ENCODE results near the gene BTNL3.

BTNL3 gene

GRCh38 chr5:180988592-180988991, at the start of gene BTNL3:
TSS of gene BTNL3 (plus strand) at chr5:180988846. CDS start at chr5:180989029, 183 bp downstream.
- DNase-seq (ENCODE audit: low spot score), result no peak
- TF ChIP-seq CTCF (IDR thresholded peaks at IDR 0.05; ENCODE audit: borderline replicate concordance, control extremely low read depth, extremely low read depth, insufficient read depth, missing control alignments), result no peak
- in situ Hi-C loops (cut with MboI; ENCODE audit: low sequenced_read_pairs, unreplicated experiment), result no loop called here

- TF ChIP-seq CTCF (IDR thresholded peaks at IDR 0.05; ENCODE audit: borderline replicate concordance, control extremely low read depth, extremely low read depth, insufficient read depth, missing control alignments), result no peak
- in situ Hi-C loops (cut with MboI; ENCODE audit: low sequenced_read_pairs, unreplicated experiment), result no loop called here
- DNase-seq (ENCODE audit: low spot score), result no peak
These were observed 38.2 kb upstream of the BTNL3 start for GRCh38 chr5:180950291-180950949.

- DNase-seq (ENCODE audit: low spot score), result no peak
- in situ Hi-C loops (cut with MboI; ENCODE audit: low sequenced_read_pairs, unreplicated experiment), result no loop called here
- TF ChIP-seq CTCF (IDR thresholded peaks at IDR 0.05; ENCODE audit: borderline replicate concordance, control extremely low read depth, extremely low read depth, insufficient read depth, missing control alignments), result no peak
These were observed 29.0 kb upstream of the BTNL3 start for GRCh38 chr5:180959661-180960060.

- no peak for TF ChIP-seq CTCF (IDR thresholded peaks at IDR 0.05; ENCODE audit: borderline replicate concordance, control extremely low read depth, extremely low read depth, insufficient read depth, missing control alignments)
- in situ Hi-C loops (cut with MboI; ENCODE audit: low sequenced_read_pairs, unreplicated experiment), result no loop called here
- DNase-seq (ENCODE audit: low spot score), result no peak
These were observed 28.4 kb upstream of the BTNL3 start for GRCh38 chr5:180960209-180960608.

GRCh38 chr5:180969406-180969805, 19.2 kb upstream of the BTNL3 start:
- in situ Hi-C loops (cut with MboI; ENCODE audit: low sequenced_read_pairs, unreplicated experiment), result no loop called here
- no peak for TF ChIP-seq CTCF (IDR thresholded peaks at IDR 0.05; ENCODE audit: borderline replicate concordance, control extremely low read depth, extremely low read depth, insufficient read depth, missing control alignments)
- DNase-seq (ENCODE audit: low spot score), result no peak

- no peak for DNase-seq (ENCODE audit: low spot score)
These were observed 18.3 kb upstream of the BTNL3 start for GRCh38 chr5:180970336-180970735.

More at GRCh38 chr5:180970336-180970735, 18.3 kb upstream of the BTNL3 start:
- in situ Hi-C loops (cut with MboI; ENCODE audit: low sequenced_read_pairs, unreplicated experiment), result no loop called here
- TF ChIP-seq CTCF (IDR thresholded peaks at IDR 0.05; ENCODE audit: borderline replicate concordance, control extremely low read depth, extremely low read depth, insufficient read depth, missing control alignments), result no peak
